Ishikawa (cell line): ENCODE results near the gene CWC27.
A peak's percentile ranks its signal among the peaks of the same experiment; 100 is the strongest.

Experiments used
- CEBPB ChIP-seq: IDR thresholded peaks from 2 replicates; pipeline ENCODE4 v1.6.1; 2012
- CREB1 ChIP-seq: IDR thresholded peaks from 2 replicates; pipeline ENCODE4 v1.6.1; 2012; ENCODE audit warnings: low read depth
- EGR1 ChIP-seq: IDR thresholded peaks from 2 replicates; pipeline ENCODE4 v1.6.1; 2012
- EP300 ChIP-seq: IDR thresholded peaks from 2 replicates; pipeline ENCODE4 v1.6.1; 2012; ENCODE audit warnings: borderline replicate concordance
- FOXM1 ChIP-seq: IDR thresholded peaks from 2 replicates; pipeline ENCODE4 v1.6.1; 2012; ENCODE audit warnings: low read depth, borderline replicate concordance
- MAX ChIP-seq: IDR thresholded peaks from 2 replicates; pipeline ENCODE4 v1.6.1; 2012
- NFIC ChIP-seq: IDR thresholded peaks from 2 replicates; pipeline ENCODE4 v1.6.1; 2012
- RAD21 ChIP-seq: IDR thresholded peaks from 2 replicates; pipeline ENCODE4 v1.6.1; 2012; ENCODE audit warnings: low read depth
- REST ChIP-seq: IDR thresholded peaks from 2 replicates; pipeline ENCODE4 v1.6.1; 2012; ENCODE audit warnings: low read depth, mild to moderate bottlenecking
- TAF1 ChIP-seq: IDR thresholded peaks from 2 replicates; pipeline ENCODE4 v1.6.1; 2012; ENCODE audit warnings: low read depth, mild to moderate bottlenecking
- TCF12 ChIP-seq: IDR thresholded peaks from 2 replicates; pipeline ENCODE4 v1.6.1; 2012; ENCODE audit warnings: low read depth
- TEAD4 ChIP-seq: IDR thresholded peaks from 2 replicates; pipeline ENCODE4 v1.6.1; 2012
- USF1 ChIP-seq: IDR thresholded peaks from 2 replicates; pipeline ENCODE4 v1.6.1; 2012
- YY1 ChIP-seq: IDR thresholded peaks from 2 replicates; pipeline ENCODE4 v1.6.1; 2012; ENCODE audit warnings: low read depth
- ZBTB7A ChIP-seq: IDR thresholded peaks from 2 replicates; pipeline ENCODE4 v1.6.1; 2012; ENCODE audit warnings: low read depth

The CWC27 gene

GRCh38 chr5:64807520-64807919, 38.8 kb downstream of the CWC27 start:
- no peak for TF ChIP-seq USF1
- no peak for TF ChIP-seq FOXM1
- TF ChIP-seq RAD21: no peak
- TF ChIP-seq TEAD4: no peak
- TF ChIP-seq MAX: no peak
- no peak for TF ChIP-seq TAF1
- TF ChIP-seq EGR1: no peak
- TF ChIP-seq CREB1: no peak

- peak; percentile 77 for TF ChIP-seq RAD21
- TF ChIP-seq MAX: no peak
Observed at GRCh38 chr5:64811050-64811640, 42.4 kb downstream of the CWC27 start.

DNA sequence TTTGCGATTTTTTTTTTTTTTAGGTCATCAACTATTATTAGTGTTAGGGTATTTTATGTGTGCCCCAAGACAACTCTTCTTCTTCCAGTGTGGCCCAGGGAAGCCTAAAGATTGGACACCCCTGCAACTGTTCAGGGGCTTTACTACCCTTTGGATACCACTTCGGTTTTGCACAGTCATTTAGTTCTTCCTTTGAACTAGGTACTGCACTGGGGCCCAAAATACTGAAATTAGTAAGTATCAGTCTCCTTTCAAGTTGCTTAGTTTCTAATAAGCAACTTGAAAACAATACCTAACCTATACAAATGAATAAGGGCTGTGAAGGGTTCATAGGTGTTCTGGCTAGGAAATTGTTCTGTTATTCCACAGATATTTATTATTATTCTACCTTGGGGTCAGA, 45.3 kb downstream of the CWC27 start:
- TF ChIP-seq CREB1 (no peak), ZBTB7A (no peak), RAD21 (no peak), YY1 (no peak), TAF1 (no peak), USF1 (no peak), MAX (no peak), TEAD4 (no peak), TCF12 (no peak), NFIC (no peak), CEBPB (no peak), EP300 (no peak), REST (no peak), FOXM1 (no peak), EGR1 (no peak)

DNA sequence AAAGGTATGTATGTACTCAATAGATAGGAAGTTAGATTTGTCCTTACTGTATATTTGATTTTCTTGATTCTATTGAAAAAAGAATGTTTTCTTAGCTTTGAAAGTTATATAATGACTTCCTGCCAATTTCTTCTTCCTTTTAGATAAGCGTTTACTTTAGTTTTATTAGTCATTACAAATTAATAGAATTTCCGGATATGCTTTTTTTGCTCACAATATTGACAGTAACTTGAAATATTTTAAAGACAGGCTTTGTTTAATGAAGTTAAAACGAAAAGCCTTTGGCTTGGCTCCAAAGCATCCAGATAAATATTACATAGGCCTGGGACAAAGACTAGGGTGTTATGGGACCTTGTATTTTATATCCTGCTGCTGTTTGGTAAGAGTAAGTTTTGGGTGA, 49.5 kb downstream of the CWC27 start:
- TF ChIP-seq FOXM1: no peak
- TF ChIP-seq TEAD4: no peak
- TF ChIP-seq USF1: no peak
- TF ChIP-seq REST: no peak
- TF ChIP-seq EGR1: no peak
- TF ChIP-seq CREB1: no peak
- no peak for TF ChIP-seq RAD21
- no peak for TF ChIP-seq EP300
- no peak for TF ChIP-seq CEBPB
- TF ChIP-seq TAF1: no peak
- no peak for TF ChIP-seq NFIC
- TF ChIP-seq TCF12: no peak
- no peak for TF ChIP-seq YY1

DNA sequence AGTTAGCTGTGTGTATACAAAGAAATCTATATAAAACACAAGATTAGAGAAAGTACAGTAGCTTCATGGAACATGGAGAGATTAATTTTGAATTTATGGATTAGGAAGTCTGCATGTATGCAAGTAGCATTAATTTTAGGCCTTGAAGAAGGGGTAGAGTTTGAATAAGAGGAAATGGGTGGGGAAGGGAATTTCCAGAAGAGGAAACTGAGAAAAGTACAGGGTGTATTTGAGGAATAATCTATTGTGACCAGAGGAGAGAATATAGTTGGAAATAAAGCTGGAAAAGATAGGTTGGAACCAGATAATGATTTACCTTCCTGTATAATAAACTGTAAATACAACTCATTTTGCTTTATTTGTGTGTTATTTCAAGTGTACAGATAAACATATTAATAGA, 53.6 kb downstream of the CWC27 start:
- TF ChIP-seq USF1 (no peak), RAD21 (no peak), EGR1 (no peak), CEBPB (no peak), CREB1 (no peak), YY1 (no peak), FOXM1 (no peak), REST (no peak), EP300 (no peak), MAX (no peak), NFIC (no peak), TEAD4 (no peak), ZBTB7A (no peak), TCF12 (no peak), TAF1 (no peak)
